Measurements from ENCODE around the gene SLC24A3.

SLC24A3 gene

GRCh38 chr20:19679900-19680495 is 467.6 kb downstream of the SLC24A3 start:
- in situ Hi-C loops (cut with HindIII; ENCODE audit: low sequenced_read_pairs): no loop called here
- no peak for DNase-seq (ENCODE audit: low read depth, low spot score)
- no peak overlapping the region for H3K4me3 ChIP-seq (ENCODE audit: low read depth, low read length)
- no peak for TF ChIP-seq CTCF (IDR thresholded peaks at IDR 0.05; ENCODE audit: low read depth, low read length)

- no peak overlapping the region for H3K4me3 ChIP-seq (ENCODE audit: low read depth, low read length)
- no peak for DNase-seq (ENCODE audit: low read depth, low spot score)
- TF ChIP-seq CTCF (IDR thresholded peaks at IDR 0.05; ENCODE audit: low read depth, low read length): no peak
- in situ Hi-C loops (cut with HindIII; ENCODE audit: low sequenced_read_pairs): no loop called here
Measured at GRCh38 chr20:19682249-19682648, 469.8 kb downstream of the SLC24A3 start.

- TF ChIP-seq CTCF (IDR thresholded peaks at IDR 0.05; ENCODE audit: low read depth, low read length): no peak
- no peak for DNase-seq (ENCODE audit: low read depth, low spot score)
- in situ Hi-C loops (cut with HindIII; ENCODE audit: low sequenced_read_pairs): no loop called here
- H3K4me3 ChIP-seq (ENCODE audit: low read depth, low read length): no peak overlapping the region
Measured at GRCh38 chr20:19683188-19683587, 470.7 kb downstream of the SLC24A3 start.

GRCh38 chr20:19683822-19684221 is 471.4 kb downstream of the SLC24A3 start:
- H3K4me3 ChIP-seq (ENCODE audit: low read depth, low read length): no peak overlapping the region
- in situ Hi-C loops (cut with HindIII; ENCODE audit: low sequenced_read_pairs): no loop called here
- TF ChIP-seq CTCF (IDR thresholded peaks at IDR 0.05; ENCODE audit: low read depth, low read length): no peak
- no peak for DNase-seq (ENCODE audit: low read depth, low spot score)

GRCh38 chr20:19688031-19688806 is 475.8 kb downstream of the SLC24A3 start:
- no peak overlapping the region for H3K4me3 ChIP-seq (ENCODE audit: low read depth, low read length)
- peak; percentile 81 for DNase-seq (ENCODE audit: low read depth, low spot score)
- in situ Hi-C loops (cut with HindIII; ENCODE audit: low sequenced_read_pairs): no loop called here
- TF ChIP-seq CTCF (IDR thresholded peaks at IDR 0.05; ENCODE audit: low read depth, low read length): peak; percentile 77

- in situ Hi-C loops (cut with HindIII; ENCODE audit: low sequenced_read_pairs): no loop called here
Measured at GRCh38 chr20:19690462-19690861, 478.0 kb downstream of the SLC24A3 start.

More at GRCh38 chr20:19690462-19690861, 478.0 kb downstream of the SLC24A3 start:
- TF ChIP-seq CTCF (IDR thresholded peaks at IDR 0.05; ENCODE audit: low read depth, low read length): no peak
- no peak for DNase-seq (ENCODE audit: low read depth, low spot score)
- H3K4me3 ChIP-seq (ENCODE audit: low read depth, low read length): no peak overlapping the region

All from astrocyte of the spinal cord (primary cell).